Activated T-helper 1 cell treated with anti-CD3 and anti-CD28 coated beads, Interleukin-2, amount 50 U/mL, for 16 hours (primary cell): ENCODE measurements around the gene SULT1A1.
"Not testable (repeated sequence)": the region's sequence is repeated elsewhere in the genome, so short reads cannot be mapped to it uniquely, and the experiment has no call there.

Experiments
- DNase-seq, 2 donors: peaks; one replicate each; pipeline ENCODE4 v3.0.0-alpha.2; 2020; ENCODE audit warnings: low read depth in 1 of 2, low spot score in 1 of 2

Gene SULT1A1

GRCh38 chr16:28609631-28610594, at the start of gene SULT1A1:
TSS of gene SULT1A1 (minus strand) at chr16:28610044. CDS start at chr16:28608855, 1,189 bp downstream.
- no peak for DNase-seq

- not testable (repeated sequence) for DNase-seq
These were observed 30.1 kb upstream of the SULT1A1 start for GRCh38 chr16:28639959-28640358.

DNA sequence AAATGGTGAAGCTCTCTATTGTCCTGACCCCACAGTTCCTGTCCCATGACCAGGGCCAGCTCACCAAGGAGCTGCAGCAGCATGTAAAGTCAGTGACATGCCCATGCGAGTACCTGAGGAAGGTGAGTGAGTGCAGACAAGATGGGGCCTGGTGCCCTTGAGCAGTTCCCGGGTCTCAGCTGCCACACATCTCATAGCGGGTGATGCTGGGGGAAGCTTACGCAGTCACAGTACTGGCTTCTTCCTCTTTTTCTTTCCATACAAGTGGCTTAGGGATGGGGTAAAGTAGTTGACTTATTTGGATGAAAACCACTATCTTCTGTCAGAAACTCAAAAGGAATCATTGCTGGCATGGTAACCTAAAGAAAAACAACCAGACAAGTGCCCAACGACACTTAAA, 28.5 kb upstream of the SULT1A1 start:
- DNase-seq: not testable (repeated sequence)

DNA sequence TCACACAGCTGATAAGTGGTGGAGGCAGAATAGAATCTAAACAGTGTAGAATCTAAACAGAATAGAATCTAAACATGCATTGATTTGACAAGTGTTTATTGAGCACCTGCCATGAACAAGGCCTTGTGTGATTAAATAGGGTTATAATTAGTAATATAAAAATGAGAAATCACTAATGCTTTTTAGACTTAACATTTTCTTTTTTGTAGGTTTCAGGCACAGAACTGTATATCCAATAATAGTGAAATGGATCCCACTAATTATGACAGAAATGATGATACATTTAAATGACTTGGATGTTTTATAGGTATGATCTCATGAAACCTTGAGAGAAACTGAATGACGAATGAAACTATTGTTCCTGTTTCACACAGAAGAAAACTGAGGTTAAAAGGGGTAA, 27.9 kb upstream of the SULT1A1 start, which contains the start of gene NPIPB8:
Gene NPIPB8 (plus strand): TSS at position 301 of the 400 bp plus-strand sequence. CDS start 296 bp downstream, outside the sequence.
- DNase-seq: not testable (repeated sequence)

- not testable (repeated sequence) for DNase-seq
These were observed 26.4 kb upstream of the SULT1A1 start for GRCh38 chr16:28636093-28636823.

GRCh38 chr16:28630905-28631304, 21.1 kb upstream of the SULT1A1 start:
- not testable (repeated sequence) for DNase-seq

DNA sequence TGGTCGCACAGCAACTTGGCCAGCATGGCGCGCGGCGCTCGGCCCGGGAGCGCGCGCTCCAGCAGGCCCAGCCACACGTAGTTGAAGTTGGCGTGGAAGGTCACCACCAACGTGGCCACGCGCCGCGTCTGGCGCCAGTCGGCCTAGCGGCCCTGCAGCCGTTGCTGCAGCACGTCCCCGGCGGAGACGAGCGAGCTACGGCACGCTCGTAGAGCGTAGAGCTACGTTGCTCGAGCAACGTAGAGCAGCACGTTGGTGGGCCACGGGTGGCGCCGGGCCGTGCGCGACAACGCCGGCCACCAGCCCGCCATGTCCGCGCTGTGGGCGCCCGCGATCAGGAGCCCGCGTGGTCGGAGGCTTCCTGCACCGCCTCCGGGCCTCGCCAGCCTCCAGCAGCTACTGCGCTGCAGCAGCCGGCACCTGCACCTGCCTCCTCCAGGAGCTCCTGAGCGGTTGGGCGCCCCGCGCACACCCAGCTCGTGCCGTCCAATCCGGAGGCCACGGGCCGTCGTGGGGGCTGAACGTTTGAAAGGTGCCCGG, 13.4 kb upstream of the SULT1A1 start:
- DNase-seq: peak; percentile 39 to 45

DNA sequence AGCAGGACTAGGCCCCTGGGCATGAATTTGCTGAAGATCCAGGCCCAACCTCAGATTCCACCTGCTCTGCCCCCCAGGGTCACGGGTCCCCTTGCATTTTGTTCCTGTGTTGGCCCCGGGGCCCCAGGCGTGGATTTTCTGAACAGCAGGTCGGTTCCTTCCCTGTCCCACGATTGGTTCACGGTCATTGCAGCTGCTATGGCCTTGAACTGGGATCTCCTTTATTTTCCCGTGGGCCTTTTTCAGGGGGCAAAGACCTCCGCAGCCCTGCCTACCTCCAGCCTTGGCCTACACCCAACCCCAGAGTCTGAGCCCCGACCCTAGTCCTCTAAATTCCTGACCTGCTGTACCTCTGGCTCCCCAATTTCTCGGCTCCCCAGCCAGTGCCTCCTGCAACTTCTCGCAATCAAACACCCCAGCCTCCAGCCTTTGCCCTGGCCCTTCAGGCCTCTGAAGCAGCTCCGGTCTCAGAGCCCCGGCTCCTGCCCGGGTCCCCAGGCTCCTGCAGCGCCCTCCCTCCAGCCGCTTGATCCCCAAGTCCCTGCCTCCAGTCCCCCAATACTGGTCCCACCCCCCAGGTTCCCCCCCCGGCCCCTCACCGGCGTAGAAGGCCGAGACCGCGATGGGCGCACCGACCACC, 12.8 kb upstream of the SULT1A1 start:
- DNase-seq: not testable (repeated sequence)

- DNase-seq: no peak
These were observed 11.8 kb upstream of the SULT1A1 start for GRCh38 chr16:28621481-28622155.

DNA sequence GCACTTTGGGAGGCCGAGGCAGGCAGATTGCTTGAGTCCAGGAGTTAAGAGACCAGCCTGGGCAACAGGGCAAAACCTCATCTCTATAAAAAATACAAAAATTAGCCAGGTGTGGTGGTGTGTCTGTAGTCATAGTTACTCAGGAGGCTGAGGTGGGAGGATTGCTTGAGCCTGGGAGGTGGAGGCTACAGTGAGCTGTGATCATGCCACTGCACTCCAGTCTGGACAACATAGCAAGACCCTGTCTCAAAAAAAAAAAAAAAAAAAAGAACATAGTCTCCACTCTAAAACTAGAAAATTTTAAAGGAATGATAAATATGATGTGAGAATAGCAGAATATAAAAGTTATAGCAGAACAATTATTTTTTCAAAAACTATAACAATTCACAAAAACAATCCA, 10.5 kb upstream of the SULT1A1 start:
- DNase-seq: not testable (repeated sequence)

DNA sequence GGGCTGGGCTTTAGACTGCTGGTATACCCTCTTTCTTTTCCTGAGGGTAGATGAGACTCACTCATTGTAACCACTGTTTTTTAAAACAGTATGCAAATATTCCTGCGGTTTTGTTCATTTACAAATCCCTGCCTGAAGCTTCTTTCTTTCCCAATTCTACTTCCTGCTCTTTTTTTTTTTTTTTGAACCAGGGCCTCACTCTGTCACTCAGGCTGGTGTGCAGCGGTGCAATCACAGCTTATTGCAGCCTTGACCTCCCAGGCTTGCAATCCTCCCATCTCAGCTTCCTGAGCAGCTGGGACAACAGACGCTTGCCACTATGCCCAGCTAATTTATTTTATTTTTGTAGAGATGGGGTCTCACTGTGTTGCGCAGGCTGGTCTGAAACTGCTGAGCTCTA, 8.0 kb upstream of the SULT1A1 start:
- DNase-seq: no peak

GRCh38 chr16:28616636-28617035, 6.8 kb upstream of the SULT1A1 start:
- DNase-seq: no peak

- DNase-seq: not testable (repeated sequence)
These were observed 6.4 kb upstream of the SULT1A1 start for GRCh38 chr16:28616224-28616577.

DNA sequence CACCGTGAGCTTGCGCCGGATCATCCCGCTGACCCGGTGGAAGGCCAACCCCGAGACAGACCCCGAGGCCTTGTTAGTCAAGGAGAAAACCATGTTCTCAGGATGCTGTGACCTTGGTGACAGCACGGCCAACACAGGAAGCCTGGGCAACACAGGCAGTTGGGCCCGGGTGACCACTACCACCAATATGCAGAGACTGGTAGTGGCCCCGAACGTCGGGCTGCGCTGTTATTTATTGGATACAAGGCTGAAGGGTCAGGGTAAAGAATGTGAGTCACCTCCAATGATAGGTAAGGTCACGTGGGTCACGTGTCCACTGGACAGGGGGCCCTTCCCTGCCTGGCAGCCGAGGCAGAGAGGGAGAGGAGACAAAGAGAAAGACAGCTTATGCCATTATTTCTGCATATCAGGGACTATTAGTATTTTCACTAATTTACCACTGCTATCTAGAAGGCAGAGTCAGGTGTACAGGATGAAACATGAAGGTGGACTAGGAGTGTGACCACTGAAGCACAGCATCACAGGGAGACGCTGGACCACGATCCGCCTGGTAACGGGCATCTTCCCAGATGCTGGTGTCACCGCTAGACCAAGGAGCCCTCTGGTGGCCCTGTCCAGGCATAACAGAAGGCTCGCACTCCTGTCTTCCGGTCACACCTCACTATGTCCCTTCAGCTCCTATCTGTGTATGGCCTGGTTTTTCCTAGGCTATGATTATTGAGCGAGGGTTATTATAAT, 5.8 kb upstream of the SULT1A1 start:
- not testable (repeated sequence) for DNase-seq

- not testable (repeated sequence) for DNase-seq
These were observed 4.7 kb upstream of the SULT1A1 start for GRCh38 chr16:28614561-28614960.

GRCh38 chr16:28613912-28614311, 4.1 kb upstream of the SULT1A1 start:
- not testable (repeated sequence) for DNase-seq

- not testable (repeated sequence) for DNase-seq
These were observed 2.8 kb upstream of the SULT1A1 start for GRCh38 chr16:28612359-28613280.

DNA sequence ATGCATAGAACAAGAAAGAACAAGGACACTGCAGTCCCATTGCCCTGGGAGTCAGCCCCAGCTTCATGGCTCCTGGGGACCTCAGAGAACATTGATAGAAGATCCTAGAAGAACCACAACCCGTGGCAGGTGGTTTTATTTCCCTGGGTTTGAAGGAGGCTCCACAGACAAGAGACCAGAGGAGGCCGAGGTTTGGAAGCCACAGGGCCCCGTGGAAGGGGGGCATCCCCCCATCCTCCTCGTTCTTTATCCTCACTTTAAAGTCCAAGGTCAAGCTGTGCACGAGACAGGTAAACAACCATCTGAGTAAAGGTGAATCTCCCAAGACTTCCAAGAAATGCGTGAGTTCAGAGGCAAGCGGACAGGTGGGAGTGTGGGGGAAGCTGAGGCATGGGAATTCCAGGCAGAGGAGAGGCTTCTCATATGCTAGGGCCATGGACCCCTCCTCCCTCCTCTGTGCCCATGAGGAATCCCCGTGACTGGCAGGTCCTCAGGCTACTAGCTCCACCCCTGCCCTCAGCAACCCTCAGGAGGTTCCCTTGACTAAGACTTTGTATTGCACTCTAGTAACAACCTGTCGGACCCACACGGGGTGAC, 849 bp upstream of the SULT1A1 start:
- no peak for DNase-seq
